Stimulated activated CD4-positive, alpha-beta T cell treated with anti-CD3 and anti-CD28 coated beads, Interleukin-4, amount 100 ng/mL, for 24 hours (primary cell): ENCODE measurements around the gene RELN.
"Not testable (repeated sequence)": the region's sequence is repeated elsewhere in the genome, so short reads cannot be mapped to it uniquely, and the experiment has no call there.

Experiments
- DNase-seq: peaks from one replicate; pipeline ENCODE4 v3.0.0-alpha.2; 2020

The RELN gene

GRCh38 chr7:103989200-103989784 is at the start of gene RELN:
Gene RELN, minus strand, starts transcription at chr7:103989658. Its CDS starts 302 bp downstream, at chr7:103989356.
- DNase-seq: no peak

DNA sequence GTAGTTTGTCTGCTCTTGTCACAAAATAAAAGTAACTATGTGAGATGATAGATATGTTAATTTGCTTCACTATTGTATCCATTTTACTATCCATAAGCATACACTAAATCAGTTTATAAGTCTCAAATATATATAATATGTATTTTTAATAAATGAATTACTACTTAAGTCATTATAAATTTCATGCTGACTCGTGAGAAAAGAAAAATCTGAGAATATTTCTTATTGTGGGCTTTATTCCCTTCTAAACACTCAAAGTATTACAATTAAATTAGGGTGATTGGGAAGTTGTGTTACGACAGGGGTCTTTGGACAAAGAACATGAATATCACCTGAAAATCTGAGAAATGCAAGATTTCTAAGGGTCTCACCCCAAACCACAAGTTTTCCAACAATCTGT is 48.7 kb upstream of the RELN start:
- DNase-seq: no peak

DNA sequence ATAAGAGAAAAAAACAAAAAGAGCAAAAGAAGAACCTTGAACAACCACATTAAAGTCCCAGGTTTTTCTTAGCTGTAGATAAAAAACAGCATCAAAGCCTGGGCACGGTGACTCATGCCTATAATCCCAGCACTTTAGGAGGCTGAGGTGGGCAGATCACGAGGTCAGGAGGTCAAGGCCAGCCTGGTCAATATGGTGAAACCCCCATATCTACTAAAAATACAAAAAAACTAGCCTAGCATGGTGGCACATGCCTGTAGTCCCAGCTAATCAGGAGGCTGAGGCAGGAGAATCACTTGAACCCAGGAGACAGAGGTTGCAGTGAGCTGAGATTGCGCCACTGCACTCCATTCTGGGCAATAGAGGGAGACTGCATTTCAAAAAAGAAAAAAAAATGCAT is 47.4 kb upstream of the RELN start:
- DNase-seq: not testable (repeated sequence)

DNA sequence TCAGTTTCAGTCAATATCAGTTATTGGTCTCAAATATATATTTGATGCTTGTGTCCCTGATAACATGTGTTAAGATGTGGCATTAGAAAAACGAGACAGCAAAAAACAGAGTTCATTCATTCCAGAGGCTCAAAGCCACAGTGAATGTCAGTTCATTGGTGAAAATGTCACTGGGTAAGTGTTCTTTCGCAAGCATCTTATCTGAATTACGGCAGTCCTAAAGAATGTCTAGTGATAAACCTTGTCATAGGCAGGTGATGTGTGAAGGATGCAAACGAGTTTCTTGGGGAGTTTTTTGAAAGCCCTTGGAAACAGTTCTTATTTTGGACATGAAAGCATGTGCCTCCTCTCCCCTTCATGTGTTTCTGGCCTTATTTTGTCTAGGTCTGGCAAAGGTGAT is 45.9 kb upstream of the RELN start:
- no peak for DNase-seq

- no peak for DNase-seq
These were observed 45.2 kb upstream of the RELN start for GRCh38 chr7:104034679-104035078.

- no peak for DNase-seq
These were observed 44.4 kb upstream of the RELN start for GRCh38 chr7:104033837-104034236.

DNA sequence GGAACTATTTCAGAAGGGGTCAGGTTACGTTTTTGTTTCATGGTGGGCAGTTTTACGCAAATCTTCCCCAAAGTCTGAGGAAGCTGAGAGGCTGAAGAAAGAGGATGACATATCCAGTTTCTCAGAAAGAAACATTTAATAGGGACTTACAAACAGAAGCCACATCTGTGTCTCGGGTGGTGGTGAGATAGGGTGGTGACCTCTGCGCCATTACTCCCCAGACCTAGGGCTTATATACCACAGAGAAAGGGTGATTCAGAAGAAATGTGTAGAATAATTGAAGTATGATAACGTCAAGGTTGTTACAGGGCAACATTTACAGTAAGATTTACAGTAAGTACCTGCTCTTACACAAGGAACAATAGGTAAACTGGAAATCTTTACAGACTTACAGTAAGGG is 43.0 kb upstream of the RELN start:
- DNase-seq: no peak

GRCh38 chr7:104029765-104030164 is 40.3 kb upstream of the RELN start:
- DNase-seq: no peak

DNA sequence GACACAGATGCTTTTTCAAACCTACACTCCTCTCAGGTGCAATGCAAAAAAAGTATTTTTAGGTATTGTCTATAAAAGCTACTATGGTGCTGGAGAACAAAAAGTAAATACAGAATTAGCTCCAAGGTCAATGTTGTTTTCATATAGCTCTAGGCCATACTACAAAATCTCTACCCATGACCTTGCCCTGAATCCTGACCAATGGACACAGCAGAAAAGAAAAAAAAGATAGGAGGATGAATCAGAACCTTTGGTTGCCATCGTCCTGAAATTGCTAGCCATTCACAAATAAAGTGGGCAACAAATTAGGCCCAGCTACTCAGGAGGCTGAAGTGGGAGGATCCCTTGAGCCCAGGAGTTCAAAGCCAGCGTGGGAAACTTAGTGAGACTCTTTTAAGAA is 35.2 kb upstream of the RELN start:
- DNase-seq: no peak

GRCh38 chr7:104023100-104023499 is 33.6 kb upstream of the RELN start:
- DNase-seq: no peak

- DNase-seq: no peak
These were observed 29.0 kb upstream of the RELN start for GRCh38 chr7:104018425-104018824.

DNA sequence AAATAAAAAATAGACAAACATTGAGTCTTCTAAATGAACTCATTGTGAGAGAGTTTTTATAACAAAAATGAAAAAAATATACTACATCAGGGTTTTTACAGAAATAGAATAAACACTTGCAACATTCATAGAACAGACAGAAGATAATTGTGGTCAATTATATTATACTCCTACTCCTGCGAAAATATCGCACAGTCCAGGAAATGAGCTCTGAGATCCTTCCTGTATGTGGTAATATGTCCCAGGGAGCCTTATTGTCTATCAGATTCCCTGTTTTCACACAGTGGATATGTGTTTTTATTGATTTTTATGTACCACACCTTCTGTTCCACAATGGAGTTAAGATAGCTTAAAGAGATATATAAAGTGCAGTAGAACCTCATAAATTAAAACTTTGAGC is 27.5 kb upstream of the RELN start:
- no peak for DNase-seq

- no peak for DNase-seq
These were observed 23.4 kb upstream of the RELN start for GRCh38 chr7:104012835-104013234.

DNA sequence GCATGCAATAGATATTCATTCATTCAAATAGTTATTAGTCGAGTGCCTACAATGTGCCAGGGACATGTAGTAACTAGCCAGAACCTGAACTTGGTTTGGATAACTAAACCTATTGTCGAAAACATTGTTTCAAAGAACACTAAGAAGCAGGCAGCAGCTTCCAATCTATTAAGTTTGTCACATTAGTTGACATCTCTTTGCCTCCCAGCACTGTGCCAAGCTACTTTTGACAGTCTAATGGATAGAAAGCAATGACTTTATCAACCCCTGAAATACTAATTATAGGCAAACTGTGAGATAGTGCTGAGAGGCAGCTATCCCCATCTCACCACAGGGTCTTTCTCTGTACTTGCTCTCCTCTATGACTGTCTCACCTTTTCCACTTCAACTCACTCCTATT is 22.4 kb upstream of the RELN start:
- no peak for DNase-seq

DNA sequence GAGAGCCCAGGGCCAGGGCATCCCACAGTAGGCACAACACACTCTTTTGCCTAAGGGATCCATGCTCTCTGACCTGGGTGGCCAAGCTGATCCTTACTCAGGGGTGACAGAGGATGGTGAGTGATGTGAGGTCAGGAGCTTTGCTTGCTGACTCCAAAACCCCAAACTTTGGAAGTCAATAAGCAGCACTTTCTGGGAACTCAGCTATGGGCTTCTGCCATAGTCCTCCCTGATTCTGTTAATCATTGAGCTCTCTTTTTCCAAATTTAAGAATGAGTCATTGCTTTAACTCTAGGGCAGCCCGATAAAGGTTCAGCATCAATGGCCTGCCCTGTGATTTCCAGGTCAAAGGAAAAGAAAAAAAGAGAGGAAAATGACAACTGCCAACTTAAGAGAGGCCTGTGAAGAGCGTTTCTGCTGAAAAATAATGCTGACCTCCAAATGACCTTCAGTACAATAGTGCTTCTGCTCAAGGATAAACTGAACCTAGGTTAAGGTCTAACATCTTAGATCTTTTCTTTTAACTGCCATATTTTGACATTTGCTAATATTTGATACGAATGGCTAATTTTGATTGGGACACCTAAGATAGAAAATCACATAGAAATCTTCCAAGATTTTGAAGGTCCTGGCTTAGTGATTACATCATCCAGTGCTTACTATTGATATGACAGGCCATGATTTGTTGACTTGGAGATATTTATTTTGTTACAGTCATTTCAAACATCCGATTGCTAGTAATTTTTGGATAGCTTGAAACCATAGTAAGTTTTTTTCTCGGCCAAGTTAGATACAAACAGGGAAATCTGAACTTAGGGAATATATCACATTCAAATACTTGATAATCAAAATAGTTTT is 20.8 kb upstream of the RELN start:
- no peak for DNase-seq

DNA sequence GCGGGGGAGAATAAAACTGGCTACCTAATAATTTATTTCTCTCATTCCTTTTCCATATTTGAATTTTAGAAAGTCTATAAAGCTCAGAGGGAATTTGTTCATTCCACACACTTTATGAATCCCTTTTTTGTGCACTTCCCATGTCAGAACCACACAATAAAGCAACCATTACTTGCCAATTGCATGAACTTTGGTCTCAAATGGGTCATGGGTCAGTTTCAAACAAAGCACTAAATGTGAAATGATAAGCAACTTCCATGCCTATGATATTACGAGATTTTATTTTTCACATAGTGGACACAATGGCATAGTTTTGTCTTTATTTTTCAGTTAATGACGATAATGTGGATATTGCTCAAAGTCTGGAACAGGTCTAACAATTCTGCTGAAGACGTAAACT is 18.6 kb upstream of the RELN start:
- no peak for DNase-seq

DNA sequence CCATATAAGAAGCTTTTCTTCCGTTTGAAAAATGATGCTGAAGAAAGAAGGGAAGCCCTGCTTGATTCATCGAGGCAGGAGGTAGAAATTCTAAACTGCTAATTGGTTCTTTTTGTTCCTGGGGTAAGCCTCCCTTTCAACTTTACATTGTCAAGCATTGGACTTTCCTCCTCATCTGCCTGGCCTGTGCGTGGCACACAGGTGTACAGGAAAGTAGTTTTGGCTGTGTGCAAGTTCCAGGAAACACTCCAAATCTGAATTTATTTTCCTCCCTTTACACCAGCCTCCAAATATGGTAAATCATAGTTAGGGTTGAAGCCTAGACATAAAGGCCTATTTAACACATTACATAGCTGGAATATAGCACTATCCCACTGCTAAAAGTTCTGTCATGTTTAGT is 18.2 kb upstream of the RELN start:
- DNase-seq: no peak

DNA sequence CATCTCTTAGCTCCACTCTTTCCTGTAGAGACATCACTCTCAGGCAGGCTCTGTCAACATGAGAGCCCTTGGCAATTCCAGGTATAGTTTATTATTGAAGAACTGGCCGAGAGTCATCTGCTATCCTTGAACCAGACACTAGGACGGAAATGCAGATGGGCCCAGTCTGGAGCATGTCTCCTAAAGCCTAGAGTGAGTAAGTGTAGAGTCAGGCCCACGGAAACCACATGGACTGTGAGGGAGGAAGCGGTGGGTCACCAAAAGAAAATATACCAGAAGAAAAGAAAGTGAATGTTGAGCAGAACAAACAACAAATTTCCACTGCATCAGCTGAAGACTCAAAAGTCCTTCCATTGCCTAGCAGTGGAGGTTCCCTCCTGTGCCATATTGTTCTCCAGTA is 15.7 kb upstream of the RELN start:
- no peak for DNase-seq

GRCh38 chr7:103996639-103997038 is 7.2 kb upstream of the RELN start:
- no peak for DNase-seq

- no peak for DNase-seq
These were observed 6.6 kb upstream of the RELN start for GRCh38 chr7:103996017-103996551.

- DNase-seq: no peak
These were observed 6.1 kb upstream of the RELN start for GRCh38 chr7:103995554-103995953.

GRCh38 chr7:103993551-103993950 is 4.1 kb upstream of the RELN start:
- DNase-seq: no peak

- DNase-seq: no peak
These were observed 1.9 kb upstream of the RELN start for GRCh38 chr7:103991406-103991805.

DNA sequence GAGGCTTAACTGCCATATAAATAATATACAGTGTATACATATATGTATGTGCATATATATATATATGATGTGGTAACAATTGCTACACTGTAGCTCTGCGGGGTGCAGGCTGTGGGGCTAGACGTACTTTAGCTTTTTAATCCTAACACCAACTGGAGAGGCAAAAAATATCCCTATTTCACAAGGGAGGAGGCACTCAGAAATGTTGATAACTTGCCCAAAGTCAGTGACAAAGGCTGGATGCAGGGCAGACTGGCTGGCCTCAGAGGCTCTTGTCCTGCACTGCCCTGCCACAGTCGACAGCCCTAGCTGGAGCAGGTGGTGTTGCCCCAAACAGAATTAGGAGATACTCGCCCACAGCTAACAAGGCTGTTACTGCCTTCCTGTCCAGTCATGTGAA is 1.5 kb upstream of the RELN start:
- DNase-seq: no peak
